ENCODE measurements around the gene EI24. TPM values are rescaled to one million over a fixed set of nuclear protein-coding genes. Genes with fewer than 3 reads are reported as not detected.

Gene EI24
- total RNA-seq, 2 experiments from 2014 or later = 36.3 to 36.6 TPM

- Mint-ChIP-seq H3K27ac (peak overlapping the region; percentile 98), H3K9me3 (ENCODE audit: low read depth) (no peaks in the 10 kb centered on the region), H3K4me3 (peak overlapping the region; percentile 88), H3K36me3 (ENCODE audit: low read depth) (peaks cover 53% of the 10 kb centered on the region), H3K4me1 (peaks cover 17% of the 10 kb centered on the region), H3K27me3 (no peaks in the 10 kb centered on the region)
- DNase-seq = peak; percentile 58
- ChIA-PET POLR2A (interaction anchor here (0.7 to 3.4 kb wide), 3 partner anchors 33 to 277 kb away, joined by 5 to 18 read pairs (median 11); partner anchors contain the start of genes HYLS1, PUS3 and STT3A), CTCF (interaction anchor here (0.7 to 2.6 kb wide), 7 partner anchors 10 to 261 kb away, joined by 3 to 11 read pairs (median 3); partner anchors contain the start of genes EI24 and HYLS1)
- intact Hi-C loops (cut with DNase I, micrococcal nuclease) = loop anchor here (1.0 to 10.0 kb wide), 5 partner anchors 57 to 954 kb away; partner anchors contain the start of genes CCDC15 (in 1 of the 2), EI24 (in 1 of the 2), FOXRED1 (in 1 of the 2) and SIAE (in 1 of the 2)
- ATAC-seq = peak; percentile 42
These were observed 57.1 kb downstream of the EI24 start for GRCh38 chr11:125626288-125626950.

GRCh38 chr11:125627236-125627910 lies 58.1 kb downstream of the EI24 start:
- Mint-ChIP-seq H3K4me3 (peak overlapping the region; percentile 88), H3K4me1 (peaks cover 17% of the 10 kb centered on the region), H3K27ac (peak overlapping the region; percentile 58), H3K36me3 (ENCODE audit: low read depth) (peaks cover 49% of the 10 kb centered on the region), H3K9me3 (ENCODE audit: low read depth) (no peaks in the 10 kb centered on the region), H3K27me3 (no peaks in the 10 kb centered on the region)
- DNase-seq (no peak), ATAC-seq (no peak)
- POLR2A ChIA-PET = interaction anchor here (3.4 kb wide), 1 partner anchor 34 kb away, joined by 18 read pairs; the partner anchor contains the start of gene STT3A
- intact Hi-C loops (cut with DNase I, micrococcal nuclease) = loop anchor here (2.0 to 10.0 kb wide), 4 partner anchors 247 to 955 kb away; partner anchors contain the start of genes CCDC15 (in 1 of the 2), FOXRED1 (in 1 of the 2), SIAE (in 1 of the 2) and SPA17 (in 1 of the 2)
- CTCF ChIA-PET = interaction anchor here (0.7 to 2.6 kb wide), 4 partner anchors 13 to 57 kb away, joined by 3 to 7 read pairs (median 3); no protein-coding TSS in a partner anchor

Other genes starting within 250 kb of the EI24 start
- 1 to 10 TPM; 1.4 to 1.5 TPM for gene FEZ1, start 73.2 kb upstream of the EI24 start, total RNA-seq
- 100 to 1,000 TPM; 127 to 128 TPM for gene STT3A, start 23.4 kb downstream of the EI24 start, total RNA-seq
- 100 to 1,000 TPM; 132 to 160 TPM for gene CHEK1, start 55.7 kb downstream of the EI24 start, total RNA-seq
- gene ACRV1, start 111.4 kb downstream of the EI24 start, total RNA-seq = not detected
- gene PATE1, start 176.8 kb downstream of the EI24 start, total RNA-seq = not detected
- gene PATE2, start 209.4 kb downstream of the EI24 start, total RNA-seq = under 1 TPM in 1 of 2 experiments, not detected in 1; 0.16 TPM
- not detected for gene PATE3, start 218.7 kb downstream of the EI24 start, total RNA-seq